ENCODE data around the gene XPR1. TPM values are rescaled to one million over a fixed set of nuclear protein-coding genes. Genes with fewer than 3 reads are reported as not detected.

Gene XPR1
- total RNA-seq, 1 experiment from 2014 or later, result 19.9 TPM

GRCh38 chr1:180640531-180640949, 8.7 kb downstream of the XPR1 start:
- peaks cover 28% of the 10 kb centered on the region for H3K79me2 ChIP-seq (ENCODE audit: insufficient read depth, low read length)
- H4K20me1 ChIP-seq (ENCODE audit: insufficient read depth), result no peaks in the 10 kb centered on the region; the same call in 1 of the 2 replicates
- BruUV-seq (replicated peaks), result no TSS peak
- intact Hi-C loops (cut with micrococcal nuclease), result no loop called here
- POLR2A ChIA-PET, result no interaction called here
- TF ChIP-seq POLR2A (IDR thresholded peaks at IDR 0.05; ENCODE audit: borderline replicate concordance, extremely low read depth, insufficient read depth, insufficient read length) (no peak), TCF7L2 (IDR thresholded peaks at IDR 0.05; ENCODE audit: borderline replicate concordance, extremely low read depth, insufficient read depth, insufficient read length) (no peak), MAX (IDR thresholded peaks at IDR 0.05) (no peak), SIN3A (IDR thresholded peaks at IDR 0.05; ENCODE audit: low read depth) (no peak), YY1 (IDR thresholded peaks at IDR 0.05; ENCODE audit: extremely low read depth, insufficient replicate concordance, low read depth, low read length) (no peak), SP1 (IDR thresholded peaks at IDR 0.05; ENCODE audit: low read depth) (no peak), CBX3 (IDR thresholded peaks at IDR 0.05; ENCODE audit: low read depth) (no peak), CTCF (IDR thresholded peaks at IDR 0.05 in 2 of 3, conservative IDR thresholded peaks at IDR 0.05 in 1 of 3; ENCODE audit: borderline replicate concordance in 1 of 3, insufficient read depth in 1 of 3, low read depth in 2 of 3, low read length in 2 of 3) (no peak), ZBTB33 (IDR thresholded peaks at IDR 0.05; ENCODE audit: extremely low read depth, insufficient replicate concordance, low read length) (no peak)
- TF ChIP-seq, protein P1, sequence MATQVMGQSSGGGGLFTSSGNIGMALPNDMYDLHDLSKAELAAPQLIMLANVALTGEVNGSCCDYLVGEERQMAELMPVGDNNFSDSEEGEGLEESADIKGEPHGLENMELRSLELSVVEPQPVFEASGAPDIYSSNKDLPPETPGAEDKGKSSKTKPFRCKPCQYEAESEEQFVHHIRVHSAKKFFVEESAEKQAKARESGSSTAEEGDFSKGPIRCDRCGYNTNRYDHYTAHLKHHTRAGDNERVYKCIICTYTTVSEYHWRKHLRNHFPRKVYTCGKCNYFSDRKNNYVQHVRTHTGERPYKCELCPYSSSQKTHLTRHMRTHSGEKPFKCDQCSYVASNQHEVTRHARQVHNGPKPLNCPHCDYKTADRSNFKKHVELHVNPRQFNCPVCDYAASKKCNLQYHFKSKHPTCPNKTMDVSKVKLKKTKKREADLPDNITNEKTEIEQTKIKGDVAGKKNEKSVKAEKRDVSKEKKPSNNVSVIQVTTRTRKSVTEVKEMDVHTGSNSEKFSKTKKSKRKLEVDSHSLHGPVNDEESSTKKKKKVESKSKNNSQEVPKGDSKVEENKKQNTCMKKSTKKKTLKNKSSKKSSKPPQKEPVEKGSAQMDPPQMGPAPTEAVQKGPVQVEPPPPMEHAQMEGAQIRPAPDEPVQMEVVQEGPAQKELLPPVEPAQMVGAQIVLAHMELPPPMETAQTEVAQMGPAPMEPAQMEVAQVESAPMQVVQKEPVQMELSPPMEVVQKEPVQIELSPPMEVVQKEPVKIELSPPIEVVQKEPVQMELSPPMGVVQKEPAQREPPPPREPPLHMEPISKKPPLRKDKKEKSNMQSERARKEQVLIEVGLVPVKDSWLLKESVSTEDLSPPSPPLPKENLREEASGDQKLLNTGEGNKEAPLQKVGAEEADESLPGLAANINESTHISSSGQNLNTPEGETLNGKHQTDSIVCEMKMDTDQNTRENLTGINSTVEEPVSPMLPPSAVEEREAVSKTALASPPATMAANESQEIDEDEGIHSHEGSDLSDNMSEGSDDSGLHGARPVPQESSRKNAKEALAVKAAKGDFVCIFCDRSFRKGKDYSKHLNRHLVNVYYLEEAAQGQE (IDR thresholded peaks at IDR 0.05; ENCODE audit: low read depth), result no peak
- ATAC-seq (no peak), DNase-seq (ENCODE audit: low read depth, low spot score) (no peak)
- no peaks in the 10 kb centered on the region for H3K9me3 ChIP-seq (ENCODE audit: control insufficient read depth in 1 of 2, insufficient read depth in 1 of 2, low read depth in 1 of 2, low read length in 2 of 2)
- H3K9me2 ChIP-seq (ENCODE audit: insufficient read depth), result no peaks in the 10 kb centered on the region
- H2AFZ ChIP-seq (ENCODE audit: low read depth, low read length, poor library complexity, severe bottlenecking), result no peak overlapping the region
- H3K27me3 ChIP-seq (ENCODE audit: insufficient read depth, low read length), result no peaks in the 10 kb centered on the region
- 0 out of 4 replicates have a peak, but pooled peaks cover 0 to 6% of the 10 kb centered on the region in 2 experiments for H3K4me1 ChIP-seq (ENCODE audit: control insufficient read depth in 1 of 2, insufficient read depth in 2 of 2, low read length in 2 of 2)
- CTCF ChIA-PET, result no interaction called here
- no peaks in the 10 kb centered on the region for H3K36me3 ChIP-seq (ENCODE audit: control insufficient read depth in 1 of 2, insufficient read depth in 2 of 2, low read length in 2 of 2)
- no peak overlapping the region for H3K27ac ChIP-seq (ENCODE audit: low read depth, low read length)
- H3K4me2 ChIP-seq (ENCODE audit: low read length), result no peak overlapping the region
- RAD21 ChIA-PET (ENCODE audit: low non-redundant PET in 1 of 2, low total read pairs in 2 of 2, uncharacterized antibody in 2 of 2, unreplicated experiment in 2 of 2), result no interaction called here
- H3K4me3 ChIP-seq (replicated peaks in 1 of 2; ENCODE audit: low read depth in 1 of 2, low read length in 2 of 2), result no peak overlapping the region
- H3K9ac ChIP-seq (ENCODE audit: low read length), result no peak overlapping the region

All from HCT116 (cell line).